ENCODE measurements around the gene PTPRD.

The PTPRD gene

DNA sequence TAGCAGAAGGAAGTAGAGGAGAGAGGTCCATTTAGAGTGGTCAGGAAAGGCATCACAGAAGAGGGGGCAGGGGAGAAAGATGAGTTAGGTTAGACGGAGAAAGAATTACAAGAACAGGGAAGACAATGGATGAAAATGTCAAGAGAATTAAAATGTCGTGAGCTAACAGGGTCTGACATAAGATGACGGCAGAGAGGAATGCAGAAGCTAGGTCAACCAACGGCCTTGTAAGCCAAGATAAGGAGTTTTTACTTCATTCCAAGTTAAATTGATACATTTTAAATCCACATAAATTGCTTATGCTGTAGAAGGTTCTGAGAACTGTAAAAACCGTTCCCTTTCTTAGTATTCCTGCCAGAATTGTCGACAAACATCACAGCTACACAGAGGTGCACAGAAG is 1916.3 kb downstream of the PTPRD start:
- DNase-seq (ENCODE audit: low spot score in 2 of 2) (no peak), ATAC-seq (replicated peaks; ENCODE audit: extremely low read depth, poor library complexity, severe bottlenecking) (no peak)
- no peak overlapping the region for H3K4me3 Mint-ChIP-seq
- H3K4me1 Mint-ChIP-seq, result no peaks in the 10 kb centered on the region
- no peaks in the 10 kb centered on the region for H3K27me3 Mint-ChIP-seq
- H3K36me3 Mint-ChIP-seq (ENCODE audit: insufficient read depth), result no peaks in the 10 kb centered on the region
- H3K9me3 Mint-ChIP-seq, result no peaks in the 10 kb centered on the region
- no peak overlapping the region for H3K27ac Mint-ChIP-seq (ENCODE audit: low read depth)

GRCh38 chr9:8694983-8695588 is 1917.7 kb downstream of the PTPRD start:
- no peak overlapping the region for H3K27ac Mint-ChIP-seq (ENCODE audit: low read depth)
- ATAC-seq (replicated peaks; ENCODE audit: extremely low read depth, poor library complexity, severe bottlenecking), result no peak
- H3K4me1 Mint-ChIP-seq, result no peaks in the 10 kb centered on the region
- H3K27me3 Mint-ChIP-seq, result no peaks in the 10 kb centered on the region
- no peak overlapping the region for H3K4me3 Mint-ChIP-seq
- no peaks in the 10 kb centered on the region for H3K9me3 Mint-ChIP-seq
- DNase-seq (ENCODE audit: low spot score in 2 of 2), result no peak
- H3K36me3 Mint-ChIP-seq (ENCODE audit: insufficient read depth), result no peaks in the 10 kb centered on the region

- Mint-ChIP-seq H3K27me3 (no peaks in the 10 kb centered on the region), H3K4me3 (no peak overlapping the region), H3K9me3 (no peaks in the 10 kb centered on the region), H3K27ac (ENCODE audit: low read depth) (no peak overlapping the region), H3K4me1 (no peaks in the 10 kb centered on the region), H3K36me3 (ENCODE audit: insufficient read depth) (no peaks in the 10 kb centered on the region)
- ATAC-seq (replicated peaks; ENCODE audit: extremely low read depth, poor library complexity, severe bottlenecking) (no peak), DNase-seq (ENCODE audit: low spot score in 2 of 2) (no peak)
Measured at GRCh38 chr9:8693464-8693863, 1919.3 kb downstream of the PTPRD start.

- DNase-seq (ENCODE audit: low spot score in 2 of 2) (no peak), ATAC-seq (replicated peaks; ENCODE audit: extremely low read depth, poor library complexity, severe bottlenecking) (no peak)
- H3K4me1 Mint-ChIP-seq, result no peaks in the 10 kb centered on the region
- H3K27ac Mint-ChIP-seq (ENCODE audit: low read depth), result no peak overlapping the region
- no peaks in the 10 kb centered on the region for H3K27me3 Mint-ChIP-seq
- H3K36me3 Mint-ChIP-seq (ENCODE audit: insufficient read depth), result no peaks in the 10 kb centered on the region
- no peak overlapping the region for H3K4me3 Mint-ChIP-seq
- H3K9me3 Mint-ChIP-seq, result no peaks in the 10 kb centered on the region
Measured at GRCh38 chr9:8686516-8686915, 1926.3 kb downstream of the PTPRD start.

DNA sequence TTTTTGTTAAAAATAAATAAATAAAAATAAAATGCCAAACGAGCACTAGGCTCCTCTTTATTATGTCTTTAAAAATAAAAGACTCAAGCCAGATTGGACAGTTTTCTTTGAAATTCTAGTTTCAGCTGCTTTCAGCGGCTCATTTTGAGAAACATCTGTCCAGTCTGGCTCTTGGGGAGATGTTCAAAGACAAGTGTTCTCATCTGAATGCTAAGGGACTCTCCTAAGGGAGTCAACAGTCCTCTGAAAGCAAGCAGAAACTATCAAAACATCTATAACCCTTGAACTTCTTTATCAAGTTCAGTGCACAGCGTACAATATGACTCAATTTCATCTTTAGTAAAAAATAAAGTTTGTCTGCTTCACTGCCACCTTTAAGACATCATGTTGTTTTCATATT is 1927.0 kb downstream of the PTPRD start:
- H3K4me3 Mint-ChIP-seq, result no peak overlapping the region
- no peaks in the 10 kb centered on the region for H3K36me3 Mint-ChIP-seq (ENCODE audit: insufficient read depth)
- DNase-seq (ENCODE audit: low spot score in 2 of 2), result no peak
- H3K27ac Mint-ChIP-seq (ENCODE audit: low read depth), result no peak overlapping the region
- ATAC-seq (replicated peaks; ENCODE audit: extremely low read depth, poor library complexity, severe bottlenecking), result no peak
- H3K27me3 Mint-ChIP-seq, result no peaks in the 10 kb centered on the region
- no peaks in the 10 kb centered on the region for H3K9me3 Mint-ChIP-seq
- no peaks in the 10 kb centered on the region for H3K4me1 Mint-ChIP-seq

GRCh38 chr9:8684978-8685708 is 1927.7 kb downstream of the PTPRD start:
- no peak for DNase-seq (ENCODE audit: low spot score in 2 of 2)
- ATAC-seq (replicated peaks; ENCODE audit: extremely low read depth, poor library complexity, severe bottlenecking), result no peak
- no peaks in the 10 kb centered on the region for H3K4me1 Mint-ChIP-seq
- H3K27me3 Mint-ChIP-seq, result no peaks in the 10 kb centered on the region
- H3K36me3 Mint-ChIP-seq (ENCODE audit: insufficient read depth), result no peaks in the 10 kb centered on the region
- no peak overlapping the region for H3K4me3 Mint-ChIP-seq
- no peak overlapping the region for H3K27ac Mint-ChIP-seq (ENCODE audit: low read depth)
- no peaks in the 10 kb centered on the region for H3K9me3 Mint-ChIP-seq

GRCh38 chr9:8683496-8683895 is 1929.3 kb downstream of the PTPRD start:
- no peak overlapping the region for H3K4me3 Mint-ChIP-seq
- no peaks in the 10 kb centered on the region for H3K36me3 Mint-ChIP-seq (ENCODE audit: insufficient read depth)
- H3K9me3 Mint-ChIP-seq, result no peaks in the 10 kb centered on the region
- H3K4me1 Mint-ChIP-seq, result no peaks in the 10 kb centered on the region
- no peak overlapping the region for H3K27ac Mint-ChIP-seq (ENCODE audit: low read depth)
- ATAC-seq (replicated peaks; ENCODE audit: extremely low read depth, poor library complexity, severe bottlenecking) (no peak), DNase-seq (ENCODE audit: low spot score in 2 of 2) (no peak)
- no peaks in the 10 kb centered on the region for H3K27me3 Mint-ChIP-seq

DNA sequence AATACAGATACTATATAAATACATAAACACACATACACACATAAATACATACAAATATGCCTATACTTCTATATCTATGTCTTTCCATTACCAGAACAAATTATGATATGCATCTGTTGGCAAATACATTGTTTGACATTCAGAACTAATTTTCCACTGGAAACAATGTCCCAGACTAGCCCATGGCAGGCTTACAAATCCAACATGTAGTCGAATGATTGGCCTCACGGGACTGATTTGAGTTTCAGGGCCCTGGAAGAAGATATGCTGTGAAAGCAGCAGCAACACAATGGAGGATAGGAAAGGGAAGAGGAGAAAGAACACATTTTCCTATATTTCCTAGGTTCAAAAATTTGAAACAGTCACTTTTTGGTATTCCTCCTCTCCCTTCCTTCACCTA is 1932.1 kb downstream of the PTPRD start:
- Mint-ChIP-seq H3K27ac (ENCODE audit: low read depth) (no peak overlapping the region), H3K4me1 (no peaks in the 10 kb centered on the region), H3K9me3 (peaks cover 2% of the 10 kb centered on the region), H3K4me3 (no peak overlapping the region), H3K27me3 (no peaks in the 10 kb centered on the region), H3K36me3 (ENCODE audit: insufficient read depth) (no peaks in the 10 kb centered on the region)
- DNase-seq (ENCODE audit: low spot score in 2 of 2) (no peak), ATAC-seq (replicated peaks; ENCODE audit: extremely low read depth, poor library complexity, severe bottlenecking) (no peak)

- no peak overlapping the region for H3K4me3 Mint-ChIP-seq
- DNase-seq (ENCODE audit: low spot score in 2 of 2) (no peak), ATAC-seq (replicated peaks; ENCODE audit: extremely low read depth, poor library complexity, severe bottlenecking) (no peak)
- no peak overlapping the region for H3K27ac Mint-ChIP-seq (ENCODE audit: low read depth)
- H3K4me1 Mint-ChIP-seq, result no peaks in the 10 kb centered on the region
- H3K27me3 Mint-ChIP-seq, result no peaks in the 10 kb centered on the region
- no peaks in the 10 kb centered on the region for H3K36me3 Mint-ChIP-seq (ENCODE audit: insufficient read depth)
- H3K9me3 Mint-ChIP-seq, result peaks cover 5% of the 10 kb centered on the region
Measured at GRCh38 chr9:8680157-8680556, 1932.6 kb downstream of the PTPRD start.

GRCh38 chr9:8679371-8679822 is 1933.4 kb downstream of the PTPRD start:
- H3K4me3 Mint-ChIP-seq, result no peak overlapping the region

DNA sequence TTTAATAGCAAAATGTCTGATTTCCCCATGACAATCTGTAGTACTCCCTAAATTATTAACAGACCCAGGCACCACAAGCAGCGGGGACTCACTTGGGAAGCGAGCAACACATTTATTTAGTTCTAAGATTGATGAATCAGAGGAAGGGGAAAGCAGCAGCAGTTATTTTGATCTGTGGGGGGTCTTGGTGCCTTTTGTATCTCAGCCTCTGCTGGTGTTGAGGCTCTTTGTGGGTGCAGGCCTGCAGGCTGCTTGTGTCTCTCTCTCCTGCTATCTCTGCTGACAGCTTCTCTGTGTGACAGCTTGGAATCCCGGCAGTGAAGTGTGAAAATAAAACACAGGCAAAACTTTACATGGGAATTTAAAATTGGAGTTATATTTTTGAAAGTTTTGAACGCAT is 1935.1 kb downstream of the PTPRD start:
- H3K4me3 Mint-ChIP-seq, result no peak overlapping the region
- H3K4me1 Mint-ChIP-seq, result no peaks in the 10 kb centered on the region
- no peaks in the 10 kb centered on the region for H3K36me3 Mint-ChIP-seq (ENCODE audit: insufficient read depth)
- no peaks in the 10 kb centered on the region for H3K27me3 Mint-ChIP-seq
- H3K9me3 Mint-ChIP-seq, result peaks cover 5% of the 10 kb centered on the region
- no peak for ATAC-seq (replicated peaks; ENCODE audit: extremely low read depth, poor library complexity, severe bottlenecking)
- no peak overlapping the region for H3K27ac Mint-ChIP-seq (ENCODE audit: low read depth)
- DNase-seq (ENCODE audit: low spot score in 2 of 2), result no peak

More at GRCh38 chr9:8679371-8679822, 1933.4 kb downstream of the PTPRD start:
- Mint-ChIP-seq H3K27ac (ENCODE audit: low read depth) (no peak overlapping the region), H3K27me3 (no peaks in the 10 kb centered on the region), H3K36me3 (ENCODE audit: insufficient read depth) (no peaks in the 10 kb centered on the region), H3K4me1 (no peaks in the 10 kb centered on the region), H3K9me3 (peaks cover 5% of the 10 kb centered on the region)
- ATAC-seq (replicated peaks; ENCODE audit: extremely low read depth, poor library complexity, severe bottlenecking) (no peak), DNase-seq (ENCODE audit: low spot score in 2 of 2) (no peak)

DNA sequence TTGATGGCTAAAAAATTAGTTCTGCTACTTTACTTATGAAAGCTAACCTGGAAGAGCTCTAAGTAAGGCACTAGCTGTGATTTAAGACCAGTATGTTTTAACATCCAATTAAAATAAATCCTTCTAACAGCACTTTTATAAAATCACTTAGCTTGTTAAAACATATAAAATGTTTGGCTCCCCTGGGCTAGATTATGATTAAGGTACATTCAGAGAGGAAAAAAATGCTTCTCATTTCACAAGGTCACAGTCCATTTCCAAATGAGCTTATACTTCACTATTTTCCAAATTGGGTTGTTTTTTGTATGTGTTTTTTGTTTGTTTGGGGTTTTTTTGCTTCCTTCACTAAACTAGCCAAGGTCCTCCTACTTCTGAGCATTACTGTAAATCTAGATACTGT is 1938.3 kb downstream of the PTPRD start:
- DNase-seq (ENCODE audit: low spot score in 2 of 2) (no peak), ATAC-seq (replicated peaks; ENCODE audit: extremely low read depth, poor library complexity, severe bottlenecking) (no peak)
- Mint-ChIP-seq H3K9me3 (peaks cover 5% of the 10 kb centered on the region), H3K27me3 (no peaks in the 10 kb centered on the region), H3K27ac (ENCODE audit: low read depth) (no peak overlapping the region), H3K36me3 (ENCODE audit: insufficient read depth) (no peaks in the 10 kb centered on the region), H3K4me3 (no peak overlapping the region), H3K4me1 (no peaks in the 10 kb centered on the region)

- DNase-seq (ENCODE audit: low spot score in 2 of 2), result no peak
- H3K9me3 Mint-ChIP-seq, result peaks cover 5% of the 10 kb centered on the region
- H3K36me3 Mint-ChIP-seq (ENCODE audit: insufficient read depth), result no peaks in the 10 kb centered on the region
- no peaks in the 10 kb centered on the region for H3K27me3 Mint-ChIP-seq
- H3K4me3 Mint-ChIP-seq, result no peak overlapping the region
- H3K27ac Mint-ChIP-seq (ENCODE audit: low read depth), result no peak overlapping the region
- no peaks in the 10 kb centered on the region for H3K4me1 Mint-ChIP-seq
- no peak for ATAC-seq (replicated peaks; ENCODE audit: extremely low read depth, poor library complexity, severe bottlenecking)
Measured at GRCh38 chr9:8673830-8674229, 1939.0 kb downstream of the PTPRD start.
